Activated naive CD8-positive, alpha-beta T cell (primary cell): ENCODE results near the gene AKAP11.
A peak's percentile ranks its signal among the peaks of the same experiment; 100 is the strongest.

ENCODE experiments used
- H3K27ac Mint-ChIP-seq: one replicate; pipeline ENCODE4 v1.8.0; 2021; ENCODE audit warnings: mixed read lengths
- H3K27me3 Mint-ChIP-seq: one replicate; pipeline ENCODE4 v1.8.0; 2021; ENCODE audit warnings: mixed read lengths
- H3K36me3 Mint-ChIP-seq: one replicate; pipeline ENCODE4 v1.8.0; 2021; ENCODE audit warnings: mixed read lengths
- H3K4me1 Mint-ChIP-seq: one replicate; pipeline ENCODE4 v1.8.0; 2021; ENCODE audit warnings: low read depth, mixed read lengths
- H3K4me3 Mint-ChIP-seq: one replicate; pipeline ENCODE4 v1.8.0; 2021; ENCODE audit warnings: mild to moderate bottlenecking, mixed read lengths
- H3K9me3 Mint-ChIP-seq: one replicate; pipeline ENCODE4 v1.8.0; 2021; ENCODE audit warnings: low read depth, mixed read lengths

AKAP11 gene

GRCh38 chr13:42367831-42368230, 95.9 kb downstream of the AKAP11 start:
- Mint-ChIP-seq H3K9me3 (no peaks in the 10 kb centered on the region), H3K27ac (peak overlapping the region; percentile 43), H3K36me3 (no peaks in the 10 kb centered on the region), H3K27me3 (no peaks in the 10 kb centered on the region), H3K4me3 (no peak overlapping the region), H3K4me1 (peaks cover 34% of the 10 kb centered on the region)

GRCh38 chr13:42369071-42369797, 97.3 kb downstream of the AKAP11 start:
- H3K27ac Mint-ChIP-seq = peak overlapping the region; percentile 66
- H3K9me3 Mint-ChIP-seq = no peaks in the 10 kb centered on the region
- no peaks in the 10 kb centered on the region for H3K27me3 Mint-ChIP-seq
- H3K4me3 Mint-ChIP-seq = no peak overlapping the region
- H3K4me1 Mint-ChIP-seq = peaks cover 40% of the 10 kb centered on the region
- H3K36me3 Mint-ChIP-seq = no peaks in the 10 kb centered on the region

GRCh38 chr13:42370229-42370628, 98.3 kb downstream of the AKAP11 start:
- Mint-ChIP-seq H3K4me3 (no peak overlapping the region), H3K9me3 (no peaks in the 10 kb centered on the region), H3K27ac (no peak overlapping the region), H3K4me1 (peaks cover 40% of the 10 kb centered on the region), H3K27me3 (no peaks in the 10 kb centered on the region), H3K36me3 (no peaks in the 10 kb centered on the region)
